Thyroid gland (tissue), 4 donors: Measurements from ENCODE around the gene MAGI2. TPM values are rescaled to one million over a fixed set of nuclear protein-coding genes. Genes with fewer than 3 reads are reported as not detected.

ENCODE experiments used
- DNase-seq, 2 donors: peaks; one replicate each; pipeline ENCODE4 v3.0.0-alpha.2; 2019
- H3K27ac ChIP-seq, 3 donors: fragments of 200-600 bp; sonication (generic); 1 replicate in 2 of 3; 2 replicates in 1 of 3; pipeline ENCODE4 v1.5.1; 2016 to 2019; ENCODE audit warnings: mild to moderate bottlenecking in 1 of 3, moderate library complexity in 1 of 3
- H3K27me3 ChIP-seq: fragments of 200-600 bp; sonication (generic); one replicate; pipeline ENCODE4 v1.5.1; 2019
- H3K36me3 ChIP-seq, 2 donors: fragments of 200-600 bp; sonication (generic); one replicate each; pipeline ENCODE4 v1.5.1; 2016 to 2019
- H3K4me1 ChIP-seq, 2 donors: fragments of 200-600 bp; sonication (generic); one replicate each; pipeline ENCODE4 v1.5.1; 2017 to 2019
- H3K4me3 ChIP-seq, 3 donors: fragments of 200-600 bp; sonication (generic); replicated peaks in 1 of 3; 1 replicate in 2 of 3; 2 replicates in 1 of 3; pipeline ENCODE4 v1.5.1; 2016; ENCODE audit warnings: mild to moderate bottlenecking in 1 of 3
- H3K9me3 ChIP-seq: fragments of 200-600 bp; sonication (generic); one replicate; pipeline ENCODE4 v1.5.1; 2017
- POLR2A ChIP-seq, 2 donors: fragments of 450-650 bp; IDR thresholded peaks; one replicate each; pipeline ENCODE4 v1.6.1; 2017; ENCODE audit warnings: antibody characterized with exemption in 2 of 2, mild to moderate bottlenecking in 2 of 2, moderate library complexity in 1 of 2
- WGBS, 2 donors: methylation state at CpG; one replicate each; pipeline ENCODE4 v1.1.5; 2017; 5-methylcytosine and 5-hydroxymethylcytosine counted together
- intact Hi-C: fragments of 100-400 bp; cut with DNase I; formaldehyde crosslinking; loops from one replicate; pipeline ENCODE4 v1.15.1; 2023
- total RNA-seq, 4 donors: library from RNA; depleted of rRNA; stranded (reverse); fragments of >200 nt; gene quantifications; one replicate each; pipeline ENCODE4 v1.2.3, GENCODE V29; 2016
- TF ChIP-seq, protein P1 (sequence below), 6 experiments: fragments of 200-600 bp in 3 of 6; fragments of 450-650 bp in 3 of 6; sonication (generic) in 3 of 6; IDR thresholded peaks; one replicate each; pipeline ENCODE4 v1.5.1; 2016 to 2019; ENCODE audit warnings: antibody characterized with exemption in 6 of 6, mild to moderate bottlenecking in 2 of 6, inconsistent platforms in 1 of 6, moderate library complexity in 1 of 6

The MAGI2 gene
- total RNA-seq, 4 donors from 2014 or later: 20.7 to 31.1 (median 26.0) TPM

- no peaks in the 10 kb centered on the region for H3K4me1 ChIP-seq
- no peaks in the 10 kb centered on the region for H3K27me3 ChIP-seq
- TF ChIP-seq POLR2A (IDR thresholded peaks at IDR 0.05): no peak
- TF ChIP-seq, protein P1, sequence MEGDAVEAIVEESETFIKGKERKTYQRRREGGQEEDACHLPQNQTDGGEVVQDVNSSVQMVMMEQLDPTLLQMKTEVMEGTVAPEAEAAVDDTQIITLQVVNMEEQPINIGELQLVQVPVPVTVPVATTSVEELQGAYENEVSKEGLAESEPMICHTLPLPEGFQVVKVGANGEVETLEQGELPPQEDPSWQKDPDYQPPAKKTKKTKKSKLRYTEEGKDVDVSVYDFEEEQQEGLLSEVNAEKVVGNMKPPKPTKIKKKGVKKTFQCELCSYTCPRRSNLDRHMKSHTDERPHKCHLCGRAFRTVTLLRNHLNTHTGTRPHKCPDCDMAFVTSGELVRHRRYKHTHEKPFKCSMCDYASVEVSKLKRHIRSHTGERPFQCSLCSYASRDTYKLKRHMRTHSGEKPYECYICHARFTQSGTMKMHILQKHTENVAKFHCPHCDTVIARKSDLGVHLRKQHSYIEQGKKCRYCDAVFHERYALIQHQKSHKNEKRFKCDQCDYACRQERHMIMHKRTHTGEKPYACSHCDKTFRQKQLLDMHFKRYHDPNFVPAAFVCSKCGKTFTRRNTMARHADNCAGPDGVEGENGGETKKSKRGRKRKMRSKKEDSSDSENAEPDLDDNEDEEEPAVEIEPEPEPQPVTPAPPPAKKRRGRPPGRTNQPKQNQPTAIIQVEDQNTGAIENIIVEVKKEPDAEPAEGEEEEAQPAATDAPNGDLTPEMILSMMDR (IDR thresholded peaks at IDR 0.05): no peak
- H3K9me3 ChIP-seq: no peaks in the 10 kb centered on the region
- H3K4me3 ChIP-seq: no peak overlapping the region
- WGBS, 2 donors: 69 to 71% methylated on average over 1 of the region's 1 CpG
- no peak overlapping the region for H3K27ac ChIP-seq
- H3K36me3 ChIP-seq: no peaks in the 10 kb centered on the region
- intact Hi-C loops: no loop called here
- no peak for DNase-seq
These were observed 156.7 kb downstream of the MAGI2 start for GRCh38 chr7:79296553-79297320.

- Histone ChIP-seq H3K27ac (no peak overlapping the region), H3K27me3 (no peaks in the 10 kb centered on the region), H3K9me3 (no peaks in the 10 kb centered on the region), H3K4me3 (no peak overlapping the region), H3K36me3 (no peaks in the 10 kb centered on the region), H3K4me1 (no peaks in the 10 kb centered on the region)
- intact Hi-C loops: no loop called here
- DNase-seq: no peak
- no peak for TF ChIP-seq POLR2A (IDR thresholded peaks at IDR 0.05)
- TF ChIP-seq, protein P1 (IDR thresholded peaks at IDR 0.05): no peak
- WGBS, 2 donors: 49 to 55% methylated on average over 7 of the region's 7 CpGs
These were observed 159.8 kb downstream of the MAGI2 start for GRCh38 chr7:79293655-79294142.

DNA sequence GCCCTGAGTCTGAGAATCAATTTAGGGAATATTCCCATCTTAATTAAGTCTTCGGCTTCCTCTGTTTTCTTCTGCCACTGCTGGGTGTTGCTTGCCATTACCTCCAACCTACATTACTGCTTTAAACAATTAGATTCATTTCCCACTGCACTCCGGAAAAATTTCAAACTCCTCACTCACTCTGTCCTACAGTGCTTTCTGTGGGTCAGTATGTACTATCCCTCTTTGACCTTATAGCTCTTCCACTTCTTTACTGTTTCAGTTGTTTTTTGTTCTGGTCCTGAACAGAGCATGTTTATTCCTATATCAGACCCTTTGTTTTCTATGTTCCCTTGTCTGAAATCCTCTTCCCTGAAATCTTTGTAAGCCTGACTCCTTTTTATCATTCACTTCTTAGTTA is 160.6 kb downstream of the MAGI2 start:
- WGBS, 2 donors: 68 to 70% methylated on average over 2 of the region's 2 CpGs

GRCh38 chr7:79291498-79291865 is 162.0 kb downstream of the MAGI2 start:
- no peaks in the 10 kb centered on the region for H3K36me3 ChIP-seq
- no peak for TF ChIP-seq POLR2A (IDR thresholded peaks at IDR 0.05)
- TF ChIP-seq, protein P1 (IDR thresholded peaks at IDR 0.05): no peak
- DNase-seq: no peak
- H3K27ac ChIP-seq: no peak overlapping the region
- no peaks in the 10 kb centered on the region for H3K9me3 ChIP-seq
- intact Hi-C loops: no loop called here
- no peaks in the 10 kb centered on the region for H3K4me1 ChIP-seq
- no peaks in the 10 kb centered on the region for H3K27me3 ChIP-seq
- H3K4me3 ChIP-seq: no peak overlapping the region

More for the DNA sequence above, 160.6 kb downstream of the MAGI2 start:
- TF ChIP-seq POLR2A (IDR thresholded peaks at IDR 0.05): no peak
- no peak overlapping the region for H3K27ac ChIP-seq
- intact Hi-C loops: no loop called here
- no peak for DNase-seq
- no peaks in the 10 kb centered on the region for H3K27me3 ChIP-seq
- no peaks in the 10 kb centered on the region for H3K36me3 ChIP-seq
- H3K4me3 ChIP-seq: no peak overlapping the region
- H3K4me1 ChIP-seq: no peaks in the 10 kb centered on the region
- no peaks in the 10 kb centered on the region for H3K9me3 ChIP-seq

- DNase-seq: no peak
- Histone ChIP-seq H3K27ac (no peak overlapping the region), H3K4me3 (no peak overlapping the region), H3K36me3 (no peaks in the 10 kb centered on the region), H3K9me3 (no peaks in the 10 kb centered on the region), H3K4me1 (no peaks in the 10 kb centered on the region), H3K27me3 (no peaks in the 10 kb centered on the region)
- 77 to 81% methylated on average over 4 of the region's 4 CpGs for WGBS, 2 donors
- intact Hi-C loops: no loop called here
- TF ChIP-seq POLR2A (IDR thresholded peaks at IDR 0.05): no peak
- TF ChIP-seq, protein P1 (IDR thresholded peaks at IDR 0.05): no peak
These were observed 162.5 kb downstream of the MAGI2 start for GRCh38 chr7:79290841-79291497.
